ENCODE results near the gene BAHCC1.

The BAHCC1 gene

DNA sequence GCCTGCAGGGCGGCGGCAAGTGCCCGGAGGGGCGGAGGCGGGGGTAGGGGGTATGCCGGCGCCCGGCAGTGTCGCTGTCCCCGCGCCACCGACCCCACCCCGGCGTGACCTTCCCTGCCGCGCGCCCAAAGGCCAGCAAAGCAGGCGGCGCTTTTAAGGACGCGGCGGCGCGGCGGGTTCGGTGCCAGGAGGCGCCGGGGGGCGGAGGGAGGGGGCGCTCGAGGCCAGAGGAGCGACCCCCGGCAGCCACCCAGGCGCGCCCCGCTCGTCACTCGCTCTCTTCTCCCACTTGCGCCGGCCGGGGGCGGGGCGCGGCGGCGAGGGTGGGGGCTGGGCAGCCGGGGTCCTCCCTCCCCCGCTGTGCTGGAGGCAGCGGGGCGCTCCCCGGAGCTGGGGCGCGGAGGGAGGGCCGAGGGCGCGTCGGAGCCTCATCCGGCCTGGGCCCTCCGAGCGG is 8.6 kb upstream of the BAHCC1 start:
- no peak for DNase-seq (ENCODE audit: low spot score)

DNA sequence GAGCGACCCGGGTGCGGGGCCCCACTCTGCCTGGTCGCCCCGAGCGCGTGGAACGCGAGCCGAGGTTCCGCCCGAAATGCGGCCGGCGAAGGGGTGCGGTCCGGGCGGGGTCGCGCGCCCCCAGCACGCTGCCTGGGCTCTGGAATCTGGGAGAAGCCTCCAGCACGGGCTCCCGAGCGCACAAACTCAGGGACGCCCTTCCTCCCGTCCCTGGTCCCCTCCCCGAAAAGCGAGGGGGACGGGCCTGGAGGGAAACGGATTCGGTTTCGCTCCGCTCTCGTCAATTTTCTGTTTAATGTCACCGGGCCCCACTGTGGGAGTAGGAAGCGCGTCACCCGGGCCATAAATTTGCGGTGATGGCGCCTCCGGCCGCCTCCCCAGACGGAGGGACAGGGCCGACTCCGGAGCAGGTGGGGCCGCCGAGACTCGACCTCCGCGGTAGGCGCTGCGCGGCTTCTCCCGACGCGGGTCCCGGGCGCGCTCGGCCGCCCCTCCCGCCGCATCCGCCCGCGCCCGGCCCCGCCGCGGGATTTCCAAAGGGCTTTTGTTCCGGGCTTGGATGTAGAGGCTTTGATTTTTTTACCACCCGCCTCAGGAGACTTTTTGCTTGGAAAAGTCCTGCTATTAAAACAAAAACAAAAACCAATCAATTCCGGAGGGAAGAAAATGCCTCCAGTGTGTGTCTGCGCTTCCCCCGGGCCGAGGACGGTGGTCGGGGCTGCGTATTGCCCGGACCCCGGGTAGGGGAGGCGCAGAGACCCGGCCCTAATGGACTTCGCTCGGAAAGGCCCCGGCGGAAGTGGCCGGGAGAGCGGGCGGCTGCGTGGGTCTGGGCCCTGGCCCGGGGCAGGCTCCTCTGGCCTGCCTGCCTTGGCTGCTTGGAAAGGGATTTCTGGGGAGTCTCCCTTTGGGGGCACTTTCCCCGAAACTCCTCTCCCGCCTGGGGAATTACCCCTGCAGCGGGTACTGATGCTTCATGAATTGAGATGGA is 7.9 kb upstream of the BAHCC1 start:
- no peak for DNase-seq (ENCODE audit: low spot score)

DNA sequence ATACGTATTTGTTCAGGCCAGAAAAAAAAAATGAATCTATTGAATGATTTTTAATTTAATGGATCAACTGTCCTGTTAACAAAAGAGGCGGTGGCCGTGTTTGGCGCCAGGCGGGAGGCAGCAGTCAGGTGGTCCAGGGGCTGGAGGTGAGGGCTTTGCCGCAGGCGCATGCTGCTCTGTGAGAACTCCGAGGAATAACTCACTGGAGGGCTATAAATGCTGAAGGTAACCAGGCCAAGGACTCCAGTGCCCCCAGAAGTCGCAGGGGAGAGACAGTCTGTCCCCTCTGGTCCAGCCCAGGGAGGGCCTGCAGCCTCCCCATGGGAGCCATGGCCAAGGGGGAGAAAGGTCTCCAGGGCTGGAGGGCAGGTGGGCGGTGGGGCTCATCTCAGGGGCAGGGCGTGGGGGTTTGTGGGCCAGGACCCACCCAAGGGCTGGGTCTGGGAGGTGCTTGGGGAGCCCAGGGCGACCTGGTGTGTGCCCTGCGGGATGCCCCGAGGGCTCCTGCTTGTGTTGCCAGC is 7.1 kb upstream of the BAHCC1 start:
- DNase-seq (ENCODE audit: low spot score): no peak

DNA sequence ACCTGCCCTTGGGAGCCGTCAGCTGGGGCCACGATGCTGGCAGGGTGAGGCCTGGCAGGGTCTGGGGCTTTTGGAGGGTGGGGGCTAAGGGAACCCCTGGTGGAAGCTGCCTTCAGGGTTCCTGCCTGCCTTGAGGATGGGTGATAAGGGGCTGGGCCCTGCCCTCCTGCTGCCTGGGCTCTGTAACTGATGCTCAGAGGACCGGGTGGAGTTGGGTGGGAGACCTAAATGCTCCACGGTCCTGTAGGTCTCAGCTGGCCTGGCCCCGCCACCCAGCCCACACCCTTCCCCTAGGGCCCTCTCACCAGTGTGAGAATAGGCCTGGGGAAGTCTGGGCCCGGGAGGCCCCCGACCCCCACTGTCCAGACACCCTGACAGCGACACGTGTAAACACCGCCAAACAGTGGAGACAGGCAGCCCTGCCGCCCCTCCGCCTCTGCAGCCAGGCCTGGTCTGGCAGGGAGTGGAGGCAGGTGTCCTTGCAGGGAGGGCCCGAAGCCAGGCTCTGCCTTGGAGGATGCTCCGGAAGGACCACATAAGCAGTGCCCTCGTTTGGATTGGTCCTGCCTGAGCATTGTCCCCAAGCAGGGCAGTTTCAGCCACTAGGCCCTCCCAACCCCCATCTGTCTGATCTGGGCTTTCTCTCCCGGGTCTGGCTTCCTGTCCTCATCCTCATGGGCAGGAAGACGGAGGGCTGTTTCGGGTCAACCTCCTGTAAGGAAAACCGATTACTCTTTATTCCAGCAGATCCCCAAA is 6.5 kb upstream of the BAHCC1 start:
- DNase-seq (ENCODE audit: low spot score): no peak

DNA sequence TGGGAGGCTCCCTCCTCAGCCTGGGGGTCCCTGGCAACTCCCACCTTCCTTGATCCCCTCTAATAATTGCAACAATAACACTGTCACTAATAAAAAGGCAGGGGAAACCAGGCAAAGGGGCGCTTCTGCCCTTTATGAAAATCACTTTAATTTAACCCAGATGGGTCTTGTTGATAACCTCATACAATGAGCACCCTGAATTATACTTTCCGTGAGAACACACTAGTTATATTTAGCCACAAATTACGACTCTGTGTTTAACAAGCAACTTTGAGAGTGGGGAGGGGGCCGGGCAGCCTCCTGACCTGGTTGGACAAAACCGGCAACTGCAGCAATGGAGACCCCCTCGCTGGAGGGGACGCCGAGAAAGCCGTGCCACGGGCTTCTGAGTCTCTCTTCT is 5.7 kb upstream of the BAHCC1 start:
- DNase-seq (ENCODE audit: low spot score): no peak

DNA sequence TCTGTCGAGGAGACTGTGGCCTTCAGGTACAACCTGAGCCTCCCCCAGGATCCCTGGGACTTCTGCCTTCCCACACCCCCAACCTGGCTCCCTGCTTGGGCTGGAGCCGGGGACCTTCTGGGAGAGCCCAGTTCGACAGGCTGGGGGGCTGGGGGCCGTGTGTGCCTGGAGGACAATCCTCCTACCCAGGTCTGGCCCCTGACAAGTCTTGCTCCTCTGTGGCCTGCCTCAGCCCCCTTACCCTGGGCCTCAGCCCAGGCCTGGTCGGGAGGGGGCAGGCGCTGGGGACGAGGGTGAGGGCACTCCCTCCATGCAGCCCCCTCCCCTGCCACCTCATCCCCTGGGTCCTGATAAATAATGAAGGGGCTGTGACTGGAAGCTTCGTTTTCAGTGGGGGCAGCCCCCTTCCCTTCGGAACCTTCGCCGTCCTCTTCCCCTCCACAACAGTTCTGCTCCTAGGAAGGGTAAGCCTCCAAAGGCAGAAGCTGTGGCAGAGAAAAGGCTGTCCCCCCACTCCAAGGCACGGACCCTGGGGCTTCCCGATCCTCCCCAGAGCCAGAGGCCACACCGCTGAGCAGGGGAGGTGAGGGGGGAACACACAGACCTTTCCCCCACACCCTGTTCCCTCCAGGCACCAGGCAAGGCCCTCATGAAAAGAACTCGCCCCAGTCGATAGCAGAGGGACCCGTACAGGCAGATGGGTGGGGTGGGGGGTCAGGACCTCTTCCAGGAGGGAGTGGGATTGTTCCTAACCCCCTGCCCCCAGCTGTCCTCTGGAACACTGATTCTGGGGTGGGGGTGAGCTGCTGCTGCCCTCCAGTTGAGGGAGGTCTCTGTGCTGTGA is 5.0 kb upstream of the BAHCC1 start:
- no peak for DNase-seq (ENCODE audit: low spot score)

DNA sequence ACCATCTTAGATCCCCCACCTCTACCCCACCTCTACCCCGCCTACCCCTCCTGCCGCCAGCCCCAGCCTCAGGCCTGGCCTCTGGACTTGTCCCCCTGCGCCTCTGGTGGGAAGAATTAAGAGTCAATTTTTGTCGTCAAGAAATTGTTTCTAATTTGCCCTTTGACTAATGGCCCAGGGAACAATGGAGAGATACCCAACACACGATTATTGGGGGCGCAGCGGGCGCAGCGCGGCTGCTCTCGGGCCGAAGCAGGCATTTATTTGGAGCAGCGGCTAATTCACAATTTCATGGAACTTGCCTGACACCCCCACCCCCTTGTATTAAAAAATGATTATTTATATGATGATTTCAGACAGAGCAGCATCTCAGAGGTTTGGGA is 4.4 kb upstream of the BAHCC1 start:
- DNase-seq (ENCODE audit: low spot score): no peak

DNA sequence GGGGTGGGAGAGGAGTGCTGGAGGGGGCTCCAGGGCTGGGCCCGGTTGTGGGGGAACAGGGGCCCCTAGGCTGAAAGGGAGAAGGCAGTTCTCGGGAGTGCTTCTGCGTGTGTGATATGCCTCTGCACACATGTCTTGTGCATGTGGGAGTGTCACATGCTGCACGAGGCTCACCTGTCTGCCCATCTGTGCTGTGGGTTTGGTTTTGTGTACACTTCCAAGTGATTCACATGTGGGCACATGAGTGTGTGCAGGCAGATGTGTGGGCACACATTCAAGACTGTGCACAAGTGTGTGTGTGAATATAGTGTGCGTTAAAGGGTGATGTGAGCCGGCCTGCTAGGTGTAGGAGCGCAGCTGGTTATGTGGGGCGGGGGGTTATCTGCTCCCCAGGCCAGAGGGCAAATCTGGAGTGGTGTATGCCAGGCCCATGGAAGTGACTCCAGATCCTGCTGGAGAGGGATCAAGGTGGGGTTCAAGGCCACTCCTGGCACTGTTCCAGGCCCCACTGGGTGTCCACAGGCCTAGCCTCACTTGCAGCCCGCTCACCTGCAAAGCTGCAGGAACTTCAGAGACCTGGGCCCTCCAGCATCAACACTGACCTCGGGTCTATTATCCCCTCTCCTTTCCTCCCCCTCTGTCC is 3.8 kb upstream of the BAHCC1 start:
- DNase-seq (ENCODE audit: low spot score): no peak

DNA sequence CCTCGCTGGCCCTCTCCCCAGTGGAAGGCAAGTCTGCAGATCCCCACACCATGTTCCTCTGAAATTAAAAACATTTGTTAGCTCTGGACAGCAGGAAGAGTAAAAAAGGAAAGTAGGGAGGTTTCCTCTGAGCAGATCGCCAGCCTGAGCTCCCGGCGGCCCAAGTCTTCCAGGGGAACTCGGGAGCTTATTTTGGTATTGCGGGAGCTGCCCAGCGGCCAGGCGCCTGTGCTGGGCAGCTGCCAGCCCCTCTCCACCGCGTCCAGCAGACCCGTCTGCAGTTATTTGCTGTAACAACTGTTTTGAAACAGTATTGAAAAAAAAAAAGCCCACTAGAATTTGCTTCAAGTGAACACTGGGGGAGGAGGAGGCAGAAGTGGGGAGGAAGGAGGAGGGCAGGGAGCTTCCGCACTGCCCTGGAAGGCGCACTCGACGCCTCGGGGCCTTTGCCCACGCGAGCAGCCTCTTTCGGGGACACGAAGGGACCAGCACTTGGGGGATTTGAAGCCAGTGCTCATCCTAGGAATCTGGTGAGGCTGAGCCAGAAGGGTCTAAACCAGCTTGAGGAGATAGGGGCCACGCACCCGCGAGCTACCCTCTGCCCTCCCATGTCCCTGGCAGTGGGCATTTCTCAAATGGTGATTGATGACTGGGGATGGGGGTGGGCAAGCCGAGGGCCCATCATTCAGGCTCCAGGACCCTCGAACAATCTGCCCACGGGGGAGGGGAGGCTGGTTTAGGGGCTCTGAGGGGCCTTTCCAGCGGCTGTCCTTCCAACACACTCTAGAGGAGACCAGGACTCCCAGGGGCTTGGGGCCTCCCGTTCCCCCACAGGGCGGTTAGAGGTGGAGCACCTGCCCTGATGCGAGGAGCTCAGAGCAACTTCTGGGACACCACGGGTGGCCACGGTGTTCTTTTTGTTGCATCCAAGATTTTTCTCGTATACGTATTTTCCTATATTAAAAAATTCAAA is 3.0 kb upstream of the BAHCC1 start:
- DNase-seq (ENCODE audit: low spot score): no peak

DNA sequence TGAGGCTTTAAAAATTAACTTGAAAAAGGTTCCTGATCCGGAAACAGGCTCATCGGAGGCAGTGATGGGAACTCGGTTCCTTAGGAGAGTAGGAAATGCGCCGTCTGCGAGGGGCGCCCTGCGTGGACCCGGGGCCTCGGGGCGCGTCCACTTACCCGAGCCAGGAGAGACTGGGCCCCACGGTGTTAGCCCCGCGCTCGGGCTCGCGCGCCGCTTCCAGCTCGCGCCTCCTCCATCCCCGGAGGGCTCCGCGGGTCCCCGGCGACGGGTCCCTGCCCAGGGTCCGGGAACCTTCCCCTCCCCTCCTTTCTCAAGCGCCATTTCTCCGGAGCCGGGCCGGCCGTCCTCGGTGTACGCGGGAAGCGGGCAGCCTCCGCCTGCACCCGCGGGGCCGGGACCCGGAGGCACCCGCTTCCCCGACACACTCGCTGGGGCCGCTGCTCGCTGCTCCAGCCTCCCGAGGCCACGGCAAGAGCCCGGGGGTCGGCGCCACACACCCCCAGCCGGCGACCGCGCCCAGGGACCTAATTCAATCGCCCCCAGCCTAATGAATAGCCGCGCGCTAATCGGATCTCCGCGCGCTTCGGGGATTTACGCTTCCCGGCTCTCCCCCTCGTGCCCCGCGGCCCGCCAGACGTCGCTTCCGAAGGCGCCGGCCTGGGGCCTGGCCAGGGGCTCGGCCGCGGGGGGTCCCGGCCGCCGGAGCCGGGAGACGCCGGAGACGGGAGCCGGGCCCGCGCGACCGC is 2.2 kb upstream of the BAHCC1 start:
- DNase-seq (ENCODE audit: low spot score): no peak

DNA sequence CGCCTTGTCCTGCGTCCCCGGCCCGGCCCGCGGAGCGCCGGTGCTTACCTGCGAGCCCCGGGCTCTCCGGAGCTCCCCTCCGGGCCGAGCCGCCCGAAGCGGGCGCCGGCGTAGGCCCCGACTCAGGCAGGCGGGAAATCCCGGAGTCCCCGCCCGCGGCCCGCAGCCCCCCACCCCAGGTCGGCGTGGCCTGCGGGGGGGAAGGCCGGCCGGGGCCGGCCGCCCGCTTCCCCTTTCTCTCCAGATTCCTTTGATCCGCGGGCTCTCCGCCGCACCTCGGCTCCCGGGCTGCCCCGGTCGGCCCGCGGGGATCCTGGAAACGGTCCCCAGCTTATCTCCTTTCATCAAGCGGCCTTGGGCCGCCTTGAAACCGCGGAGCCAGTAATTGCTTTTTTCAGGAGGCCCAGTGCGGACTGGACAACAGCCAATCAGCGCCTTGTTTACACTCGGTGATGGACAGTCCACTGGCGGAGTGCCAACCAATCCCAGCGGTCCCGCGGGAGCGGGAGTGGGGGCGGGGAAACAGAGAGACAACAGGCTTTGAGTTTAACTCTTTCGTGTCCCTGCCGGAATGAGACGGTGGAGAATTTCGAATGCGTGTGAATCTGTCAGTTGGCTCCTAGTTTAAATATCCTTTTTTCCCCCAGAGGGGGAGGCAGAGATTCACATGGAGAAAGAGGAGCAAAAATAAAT is 1.4 kb upstream of the BAHCC1 start:
- peak; percentile 86 for DNase-seq (ENCODE audit: low spot score)

DNA sequence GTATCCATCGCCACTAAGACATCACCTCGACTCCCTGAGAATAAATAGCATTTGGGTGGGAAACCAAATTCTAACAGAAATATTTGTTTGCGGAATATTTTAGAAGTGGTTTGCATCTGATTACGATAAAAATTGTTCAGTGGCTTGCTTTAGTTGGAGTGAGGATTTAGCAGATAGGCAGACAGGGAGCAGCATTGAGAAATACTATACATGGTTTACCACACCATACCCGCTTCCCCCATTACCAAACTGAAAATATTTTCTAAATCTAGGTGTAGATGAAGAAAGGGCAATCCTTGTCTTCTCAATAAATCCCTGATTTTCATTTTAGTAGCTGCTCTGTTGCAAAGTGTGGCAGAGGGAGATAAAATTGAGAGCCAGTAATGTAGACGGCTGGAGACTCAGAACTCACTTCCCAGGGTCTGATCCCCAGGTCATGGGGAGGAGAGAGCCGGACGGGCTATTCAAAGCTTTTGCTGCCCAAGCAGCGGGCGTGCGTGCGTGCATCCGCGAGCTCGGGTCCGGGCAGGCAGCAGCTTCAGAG is 808 bp upstream of the BAHCC1 start:
- DNase-seq (ENCODE audit: low spot score): no peak

DNA sequence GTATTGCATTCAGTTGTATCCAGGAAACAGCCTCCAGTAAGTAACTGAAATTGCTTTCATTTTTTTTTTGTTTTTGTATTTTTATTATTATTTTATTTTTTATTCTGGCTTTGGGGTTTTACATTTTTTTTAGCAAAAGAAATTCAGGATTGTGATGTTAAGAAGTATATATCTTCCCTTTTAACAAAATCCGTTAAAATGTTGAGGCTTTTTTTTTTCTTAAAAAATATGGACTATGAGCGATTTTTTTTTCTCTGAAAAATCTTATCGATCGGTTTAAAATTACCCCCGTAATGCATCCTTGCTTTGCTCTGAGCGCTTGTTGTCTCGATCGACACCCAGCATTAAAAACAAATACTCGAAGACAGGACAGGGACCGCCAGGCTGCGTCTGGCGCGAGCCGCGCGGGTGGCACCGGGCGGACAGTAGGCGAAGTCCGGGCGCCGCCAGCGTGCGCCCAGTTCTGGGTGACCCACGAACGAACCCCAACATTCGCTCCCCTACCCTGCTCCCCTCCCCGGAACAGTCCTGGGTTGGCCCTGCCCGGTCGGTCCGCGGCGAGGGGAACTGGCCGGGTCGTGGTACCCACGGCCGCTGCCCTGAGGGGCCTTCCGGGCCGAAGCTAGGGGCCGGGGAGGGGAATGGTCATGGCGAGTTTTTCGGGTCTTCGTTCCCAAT is 482 bp downstream of the BAHCC1 start:
- DNase-seq (ENCODE audit: low spot score): no peak

DNA sequence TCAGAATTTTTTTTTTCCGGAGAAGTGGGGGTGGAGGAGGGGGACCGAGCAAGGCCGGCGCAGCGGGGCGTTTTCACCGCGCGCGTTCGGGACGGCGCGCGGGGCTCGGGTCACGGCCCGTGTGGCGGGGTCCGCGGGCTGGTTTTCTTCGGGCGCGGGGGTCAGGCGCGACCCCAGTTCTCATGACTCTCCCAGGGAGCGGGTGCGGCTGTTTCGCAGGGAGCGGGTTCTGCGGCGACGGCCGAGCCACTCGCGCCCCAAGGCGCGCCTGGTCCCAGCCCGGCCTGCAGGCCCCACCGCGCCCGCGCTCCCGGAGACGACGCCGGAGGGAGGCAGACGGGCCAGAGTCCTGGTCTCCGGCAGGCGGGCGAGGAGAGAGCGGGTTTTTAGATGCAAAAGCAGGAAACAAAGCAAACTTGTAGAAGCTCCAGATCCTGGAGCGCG is 1.0 kb downstream of the BAHCC1 start:
- no peak for DNase-seq (ENCODE audit: low spot score)

DNA sequence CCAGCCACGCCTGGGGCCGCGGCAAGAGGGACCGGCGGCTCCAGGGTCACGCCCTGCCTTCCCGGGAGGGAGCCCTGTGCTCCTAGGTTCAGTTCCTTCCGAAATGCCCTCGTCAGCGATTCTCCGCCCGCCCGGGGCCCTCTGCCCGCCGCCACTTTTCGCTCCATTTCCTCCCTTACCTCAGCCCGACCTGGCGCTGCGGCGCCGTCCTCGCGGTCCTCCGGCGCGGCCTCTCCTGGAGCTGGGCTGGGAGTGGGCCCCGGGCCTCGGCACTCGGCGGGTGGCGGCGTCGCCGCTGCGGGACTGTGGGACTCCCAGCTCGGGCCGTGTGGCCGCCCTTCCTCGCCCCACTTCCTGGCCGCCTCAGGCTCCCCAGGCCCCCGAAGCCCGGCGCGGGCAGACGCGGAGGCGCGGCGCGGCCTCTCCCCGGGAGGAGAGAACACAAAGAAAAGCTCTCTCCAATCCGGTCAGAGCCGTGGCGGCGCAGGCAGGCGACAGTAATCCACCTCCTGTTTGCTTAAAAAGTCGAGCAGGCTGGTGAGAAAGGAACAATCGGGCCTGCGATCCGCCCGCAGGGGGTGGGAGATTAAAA is 1.6 kb downstream of the BAHCC1 start:
- DNase-seq (ENCODE audit: low spot score): peak; percentile 27

DNA sequence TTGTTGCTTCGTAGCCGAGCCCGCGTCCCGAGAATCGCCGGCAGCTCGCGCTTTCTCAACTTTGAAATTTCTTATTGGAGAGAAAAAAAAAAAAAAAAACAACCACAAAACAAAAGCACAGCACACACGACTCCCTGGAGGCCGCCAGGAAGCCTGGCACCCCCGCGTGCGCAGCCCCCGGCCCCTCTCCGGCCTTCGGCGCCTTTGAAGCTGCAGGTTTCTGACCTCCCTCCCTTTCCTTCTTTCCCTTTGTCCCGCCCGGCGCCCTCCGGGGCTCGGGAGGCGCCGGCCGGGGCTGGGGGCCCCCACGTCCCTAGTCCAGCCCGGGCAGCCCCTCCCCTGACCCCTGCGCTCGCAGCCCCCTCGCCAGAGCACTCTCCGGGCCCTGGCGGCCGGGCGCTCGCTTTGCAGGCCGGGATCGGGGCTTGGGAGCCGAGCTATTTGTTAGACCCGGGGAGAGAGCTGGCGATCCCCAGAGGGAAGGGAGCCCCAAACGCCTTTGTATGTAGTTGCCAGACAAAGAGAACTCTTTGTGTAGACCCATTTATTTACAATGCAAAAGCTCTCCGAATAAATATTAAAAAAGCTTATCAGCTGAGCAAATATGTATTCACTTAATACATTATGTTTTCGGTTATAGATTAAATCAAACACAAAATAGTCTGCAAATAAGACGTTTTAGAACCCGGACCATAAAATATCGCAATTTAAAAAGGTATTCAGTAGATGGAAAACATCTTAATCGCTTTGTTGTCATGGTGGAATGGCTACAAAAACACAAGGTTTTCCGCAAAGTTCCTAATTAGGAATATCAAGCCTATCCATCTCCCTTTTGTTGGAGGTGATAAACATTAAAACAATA is 2.3 kb downstream of the BAHCC1 start:
- DNase-seq (ENCODE audit: low spot score): no peak
